Activated CD4-positive, alpha-beta T cell treated with anti-CD3 and anti-CD28 coated beads, Interleukin-2, amount 50 U/mL, for 1 hour (primary cell): ENCODE results near the gene CST1.

Experiments
- DNase-seq: peaks from one replicate; pipeline ENCODE4 v3.0.0-alpha.2; 2020

CST1 gene

DNA sequence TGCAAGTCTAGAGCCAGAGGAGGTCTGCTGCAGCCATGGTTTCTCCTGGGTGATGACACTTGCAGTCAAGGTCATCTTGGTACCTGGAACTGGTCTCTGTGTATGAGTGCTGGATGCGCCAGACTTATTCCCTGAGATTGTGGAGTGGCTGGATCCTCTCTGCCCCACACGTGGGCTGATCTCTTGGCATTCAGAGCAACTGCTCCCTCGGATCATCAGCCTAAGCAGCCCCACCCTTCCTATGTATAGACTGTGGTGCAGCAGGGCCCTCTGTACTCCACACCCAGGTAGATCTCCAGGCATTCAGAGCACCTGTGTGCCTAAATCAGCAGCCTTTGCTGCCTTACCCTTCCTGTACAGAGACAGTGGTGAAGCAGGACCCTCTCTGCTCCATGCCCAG, 49.8 kb downstream of the CST1 start:
- DNase-seq = no peak

GRCh38 chr20:23697947-23698346, 52.8 kb downstream of the CST1 start:
- DNase-seq = no peak
